KMS-11 (cell line): ENCODE data around the gene TFEB.

Experiments
- H2AFZ ChIP-seq: fragments of 200-600 bp; sonication (generic); 2 replicates; pipeline ENCODE4 v1.6.1; 2016; ENCODE audit warnings: antibody characterized with exemption, mixed run types, low read depth
- H3K27ac ChIP-seq: fragments of 200-600 bp; sonication (generic); 2 replicates; pipeline ENCODE4 v1.6.1; 2016; ENCODE audit warnings: mild to moderate bottlenecking, mixed run types
- H3K27me3 ChIP-seq: fragments of 200-600 bp; sonication (generic); 2 replicates; pipeline ENCODE4 v1.6.1; 2017; ENCODE audit warnings: mild to moderate bottlenecking, low read depth, mixed run types, moderate library complexity; ENCODE audit not compliant: insufficient read depth
- H3K36me3 ChIP-seq: fragments of 200-600 bp; sonication (generic); 2 replicates; pipeline ENCODE4 v1.6.1; 2017; ENCODE audit warnings: mild to moderate bottlenecking, mixed run types; ENCODE audit not compliant: insufficient read depth
- H3K4me1 ChIP-seq: fragments of 200-600 bp; sonication (generic); 2 replicates; pipeline ENCODE4 v1.6.1; 2016; ENCODE audit warnings: mild to moderate bottlenecking, low read depth, mixed run types; ENCODE audit not compliant: poor library complexity, severe bottlenecking
- H3K4me2 ChIP-seq: fragments of 200-600 bp; sonication (generic); 2 replicates; pipeline ENCODE4 v1.7.0; 2016; ENCODE audit warnings: mild to moderate bottlenecking, mixed run types
- H3K4me3 ChIP-seq: fragments of 200-600 bp; sonication (generic); IDR thresholded peaks from 2 replicates; pipeline ENCODE4 v1.6.1; 2017; ENCODE audit warnings: low read depth, low read length, mixed read lengths; ENCODE audit not compliant: insufficient read depth
- H3K79me2 ChIP-seq: fragments of 200-600 bp; sonication (generic); 2 replicates; pipeline ENCODE4 v1.6.1; 2016; ENCODE audit warnings: low read depth, mixed run types; ENCODE audit not compliant: insufficient read depth
- H3K9ac ChIP-seq: fragments of 200-600 bp; sonication (generic); 2 replicates; pipeline ENCODE4 v1.6.1; 2016; ENCODE audit warnings: mild to moderate bottlenecking, mixed run types
- H4K20me1 ChIP-seq: fragments of 200-600 bp; sonication (generic); 2 replicates; pipeline ENCODE4 v1.6.1; 2016; ENCODE audit warnings: mild to moderate bottlenecking, mixed run types; ENCODE audit not compliant: insufficient read depth
- CTCF ChIP-seq: fragments of 200-600 bp; sonication (generic); conservative IDR thresholded peaks from 2 replicates; pipeline ENCODE4 v1.6.1; 2017; ENCODE audit warnings: low read depth, mild to moderate bottlenecking, antibody characterized with exemption, low read length, moderate library complexity, mixed read lengths

The TFEB gene

GRCh38 chr6:41676431-41676830 lies 59.0 kb downstream of the TFEB start:
- Histone ChIP-seq H2AFZ (no peak overlapping the region), H3K27ac (no peak overlapping the region), H3K4me3 (no peak overlapping the region), H3K36me3 (no peaks in the 10 kb centered on the region), H4K20me1 (no peaks in the 10 kb centered on the region), H3K79me2 (no peaks in the 10 kb centered on the region), H3K27me3 (no peaks in the 10 kb centered on the region), H3K4me1 (no peaks in the 10 kb centered on the region), H3K4me2 (no peak overlapping the region), H3K9ac (no peak overlapping the region)
- TF ChIP-seq CTCF, result no peak

- H3K9ac ChIP-seq, result no peak overlapping the region
- no peak overlapping the region for H3K27ac ChIP-seq
- no peaks in the 10 kb centered on the region for H3K36me3 ChIP-seq
- H3K4me3 ChIP-seq, result no peak overlapping the region
- H3K79me2 ChIP-seq, result no peaks in the 10 kb centered on the region
- H4K20me1 ChIP-seq, result no peaks in the 10 kb centered on the region
- no peak overlapping the region for H2AFZ ChIP-seq
- H3K4me1 ChIP-seq, result no peaks in the 10 kb centered on the region
- TF ChIP-seq CTCF, result no peak
- no peaks in the 10 kb centered on the region for H3K27me3 ChIP-seq
- no peak overlapping the region for H3K4me2 ChIP-seq
Measured at GRCh38 chr6:41675992-41676391, 59.4 kb downstream of the TFEB start.

GRCh38 chr6:41675176-41675775 lies 60.1 kb downstream of the TFEB start:
- Histone ChIP-seq H3K9ac (no peak overlapping the region), H2AFZ (no peak overlapping the region), H3K4me1 (no peaks in the 10 kb centered on the region), H3K4me2 (no peak overlapping the region), H4K20me1 (no peaks in the 10 kb centered on the region), H3K27me3 (no peaks in the 10 kb centered on the region), H3K79me2 (no peaks in the 10 kb centered on the region), H3K27ac (no peak overlapping the region), H3K4me3 (no peak overlapping the region), H3K36me3 (no peaks in the 10 kb centered on the region)
- no peak for TF ChIP-seq CTCF

- H4K20me1 ChIP-seq, result no peaks in the 10 kb centered on the region
- H3K36me3 ChIP-seq, result no peaks in the 10 kb centered on the region
- H3K9ac ChIP-seq, result no peak overlapping the region
- H3K4me2 ChIP-seq, result no peak overlapping the region
- no peak overlapping the region for H3K27ac ChIP-seq
- no peak for TF ChIP-seq CTCF
- H3K4me1 ChIP-seq, result no peaks in the 10 kb centered on the region
- no peak overlapping the region for H3K4me3 ChIP-seq
- no peaks in the 10 kb centered on the region for H3K79me2 ChIP-seq
- H2AFZ ChIP-seq, result no peak overlapping the region
- no peaks in the 10 kb centered on the region for H3K27me3 ChIP-seq
Measured at GRCh38 chr6:41674231-41675000, 61.0 kb downstream of the TFEB start.
